PC-9 (cell line): ENCODE data around the gene MFAP3. TPM values are rescaled to one million over a fixed set of nuclear protein-coding genes. Genes with fewer than 3 reads are reported as not detected.

Experiments used
- BruUV-seq: library from RNA; stranded (reverse); fragments of 400-500 nt; replicated peaks from 2 replicates; lab custom pipeline; 2021; lab: Mats Ljungman, UMichigan
- CTCF ChIA-PET: fragments of 300-600 bp; sonication (Branson Sonifier 250); formaldehyde crosslinking; loops from one replicate; lab custom pipeline; 2022; ENCODE audit warnings: antibody characterized with exemption; lab: Charles Lee
- POLR2A ChIA-PET: fragments of 300-600 bp; sonication (Branson Sonifier 250); formaldehyde crosslinking; loops from one replicate; lab custom pipeline; 2022; ENCODE audit warnings: antibody characterized with exemption; ENCODE audit not compliant: unreplicated experiment; lab: Charles Lee
- DNase-seq, 2 experiments: peaks; one replicate each; pipeline versions ENCODE4 v3.0.0 to v3.0.0-alpha.2; 2015 to 2022; ENCODE audit warnings: mixed read lengths in 1 of 2
- H2AFZ ChIP-seq: fragments of 200-600 bp; sonication (generic); 2 replicates; pipeline ENCODE4 v1.8.1; 2017; ENCODE audit warnings: antibody characterized with exemption
- H3F3A ChIP-seq: fragments of 200-600 bp; sonication (generic); 2 replicates; pipeline ENCODE4 v1.8.1; 2017; ENCODE audit warnings: antibody characterized with exemption, mild to moderate bottlenecking, low read depth; ENCODE audit not compliant: insufficient read depth
- H3K27ac ChIP-seq: fragments of 200-600 bp; sonication (generic); 2 replicates; pipeline ENCODE4 v1.6.1; 2016; ENCODE audit warnings: mixed run types
- H3K27me3 ChIP-seq: fragments of 200-600 bp; sonication (generic); 2 replicates; pipeline ENCODE4 v1.6.1; 2016; ENCODE audit warnings: low read depth, mixed run types; ENCODE audit not compliant: insufficient read depth
- H3K36me3 ChIP-seq: fragments of 200-600 bp; sonication (generic); 2 replicates; pipeline ENCODE4 v1.6.1; 2016; ENCODE audit warnings: low read depth, mixed run types
- H3K4me1 ChIP-seq: fragments of 200-600 bp; sonication (generic); replicated peaks from 2 replicates; pipeline ENCODE4 v1.6.1; 2016; ENCODE audit warnings: mixed run types; ENCODE audit not compliant: insufficient read depth
- H3K4me2 ChIP-seq: fragments of 200-600 bp; sonication (generic); 2 replicates; pipeline ENCODE4 v1.6.1; 2017; ENCODE audit warnings: mixed run types
- H3K4me3 ChIP-seq: fragments of 200-600 bp; sonication (generic); 2 replicates; pipeline ENCODE4 v1.6.1; 2016; ENCODE audit warnings: mixed run types
- H3K79me2 ChIP-seq: fragments of 200-600 bp; sonication (generic); 2 replicates; pipeline ENCODE4 v1.6.1; 2017; ENCODE audit warnings: low read depth, mixed run types
- H3K9me2 ChIP-seq: fragments of 200-600 bp; sonication (generic); 2 replicates; pipeline ENCODE4 v1.8.1; 2017; ENCODE audit warnings: mild to moderate bottlenecking; ENCODE audit not compliant: insufficient read depth
- H3K9me3 ChIP-seq: fragments of 200-600 bp; sonication (generic); 2 replicates; pipeline ENCODE4 v1.8.1; 2016; ENCODE audit warnings: low read depth; ENCODE audit not compliant: insufficient read depth
- H4K20me1 ChIP-seq: fragments of 200-600 bp; sonication (generic); 2 replicates; pipeline ENCODE4 v1.8.1; 2017; ENCODE audit not compliant: insufficient read depth
- EZH2 ChIP-seq: fragments of 200-600 bp; sonication (generic); IDR thresholded peaks from 2 replicates; pipeline ENCODE4 v1.8.0; 2017; ENCODE audit warnings: antibody characterized with exemption, low read depth
- intact Hi-C: fragments of 100-400 bp; cut with micrococcal nuclease; formaldehyde crosslinking; loops from one replicate; pipeline ENCODE4 v1.10.0; 2022; ENCODE audit not compliant: unreplicated experiment
- total RNA-seq: library from RNA; stranded (reverse); gene quantifications from 2 replicates; pipeline ENCODE4 v1.2.3, GENCODE V29; 2021
- TF ChIP-seq, protein P1 (sequence below): fragments of 200-600 bp; sonication (generic); conservative IDR thresholded peaks from 2 replicates; pipeline ENCODE4 v1.6.1; 2017; ENCODE audit warnings: mixed run types, antibody characterized with exemption, mild to moderate bottlenecking, moderate library complexity

The MFAP3 gene
- total RNA-seq, 1 experiment from 2014 or later, result 29.3 TPM

DNA sequence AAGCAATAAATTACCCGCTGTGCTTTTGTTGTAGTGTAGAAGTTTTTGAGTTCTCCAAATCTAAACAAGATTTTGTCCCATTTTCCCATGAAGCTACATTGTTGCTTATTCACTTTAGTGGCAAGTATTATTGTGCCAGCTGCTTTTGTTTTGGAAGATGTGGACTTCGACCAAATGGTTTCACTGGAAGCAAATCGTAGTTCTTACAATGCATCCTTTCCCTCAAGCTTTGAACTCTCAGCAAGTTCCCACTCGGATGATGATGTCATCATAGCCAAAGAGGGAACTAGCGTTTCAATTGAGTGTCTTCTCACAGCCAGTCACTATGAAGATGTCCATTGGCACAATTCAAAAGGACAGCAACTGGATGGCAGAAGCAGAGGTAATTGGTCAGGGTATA is 10.9 kb downstream of the MFAP3 start:
- Histone ChIP-seq H3K27ac (no peak overlapping the region), H3F3A (no peaks in the 10 kb centered on the region), H3K79me2 (no peaks in the 10 kb centered on the region), H3K36me3 (peaks cover 25% of the 10 kb centered on the region), H3K4me2 (no peak overlapping the region), H3K9me2 (no peaks in the 10 kb centered on the region), H3K4me1 (no peaks in the 10 kb centered on the region), H2AFZ (no peak overlapping the region), H3K9me3 (no peaks in the 10 kb centered on the region), H3K4me3 (no peak overlapping the region), H4K20me1 (peaks cover 14% of the 10 kb centered on the region; the same call in 1 of the 2 replicates), H3K27me3 (no peaks in the 10 kb centered on the region)
- TF ChIP-seq, protein P1, sequence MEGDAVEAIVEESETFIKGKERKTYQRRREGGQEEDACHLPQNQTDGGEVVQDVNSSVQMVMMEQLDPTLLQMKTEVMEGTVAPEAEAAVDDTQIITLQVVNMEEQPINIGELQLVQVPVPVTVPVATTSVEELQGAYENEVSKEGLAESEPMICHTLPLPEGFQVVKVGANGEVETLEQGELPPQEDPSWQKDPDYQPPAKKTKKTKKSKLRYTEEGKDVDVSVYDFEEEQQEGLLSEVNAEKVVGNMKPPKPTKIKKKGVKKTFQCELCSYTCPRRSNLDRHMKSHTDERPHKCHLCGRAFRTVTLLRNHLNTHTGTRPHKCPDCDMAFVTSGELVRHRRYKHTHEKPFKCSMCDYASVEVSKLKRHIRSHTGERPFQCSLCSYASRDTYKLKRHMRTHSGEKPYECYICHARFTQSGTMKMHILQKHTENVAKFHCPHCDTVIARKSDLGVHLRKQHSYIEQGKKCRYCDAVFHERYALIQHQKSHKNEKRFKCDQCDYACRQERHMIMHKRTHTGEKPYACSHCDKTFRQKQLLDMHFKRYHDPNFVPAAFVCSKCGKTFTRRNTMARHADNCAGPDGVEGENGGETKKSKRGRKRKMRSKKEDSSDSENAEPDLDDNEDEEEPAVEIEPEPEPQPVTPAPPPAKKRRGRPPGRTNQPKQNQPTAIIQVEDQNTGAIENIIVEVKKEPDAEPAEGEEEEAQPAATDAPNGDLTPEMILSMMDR, result no peak
- TF ChIP-seq EZH2, result no peak
- no TSS peak for BruUV-seq
- ChIA-PET POLR2A (no interaction called here), CTCF (no interaction called here)
- no peak for DNase-seq
- intact Hi-C loops, result no loop called here

DNA sequence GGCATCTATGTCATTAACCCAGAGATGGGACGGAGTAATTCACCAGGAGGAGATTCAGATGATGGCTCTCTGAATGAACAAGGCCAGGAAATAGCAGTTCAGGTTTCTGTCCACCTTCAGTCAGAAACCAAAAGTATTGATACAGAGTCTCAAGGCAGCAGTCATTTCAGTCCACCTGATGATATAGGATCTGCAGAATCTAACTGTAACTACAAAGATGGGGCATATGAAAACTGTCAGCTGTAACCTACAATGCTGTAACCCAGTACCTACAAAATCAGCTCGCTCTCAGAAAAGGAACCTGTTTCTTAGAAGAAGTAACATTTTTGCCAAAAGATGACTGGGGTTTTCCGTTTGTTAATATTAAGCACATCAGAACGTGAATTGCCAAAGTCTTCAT is 14.7 kb downstream of the MFAP3 start:
- Histone ChIP-seq H3K9me2 (no peaks in the 10 kb centered on the region), H4K20me1 (peaks cover 12% of the 10 kb centered on the region), H3K79me2 (no peaks in the 10 kb centered on the region), H3K27me3 (no peaks in the 10 kb centered on the region), H3K9me3 (no peaks in the 10 kb centered on the region), H3K36me3 (peaks cover 37% of the 10 kb centered on the region), H3K4me1 (peaks cover 14% of the 10 kb centered on the region), H2AFZ (no peak overlapping the region), H3K4me3 (no peak overlapping the region), H3K27ac (no peak overlapping the region), H3K4me2 (no peak overlapping the region), H3F3A (peaks cover 18% of the 10 kb centered on the region)
- BruUV-seq, result no TSS peak
- intact Hi-C loops, result no loop called here
- ChIA-PET POLR2A (no interaction called here), CTCF (no interaction called here)
- DNase-seq, result no peak
- TF ChIP-seq, protein P1, result no peak
- TF ChIP-seq EZH2, result no peak

DNA sequence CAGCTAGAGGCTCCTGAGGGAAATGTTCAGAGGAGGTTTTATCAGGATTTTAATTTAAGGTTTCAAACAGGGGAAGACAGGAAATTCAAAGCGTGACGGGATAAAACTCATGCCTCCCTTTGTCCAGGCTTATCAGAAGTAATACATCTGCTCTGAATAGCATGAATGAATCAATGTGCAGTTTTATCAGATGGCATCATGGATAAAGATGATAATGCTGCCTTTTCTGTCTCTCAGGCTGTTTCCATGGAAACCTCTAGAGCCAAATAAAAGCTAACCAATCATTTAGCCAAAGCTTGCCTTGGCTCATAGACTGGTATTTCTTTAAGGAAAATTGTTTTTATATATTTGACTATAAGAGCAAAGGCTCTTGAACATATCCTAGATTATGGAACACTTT is 16.4 kb downstream of the MFAP3 start:
- ChIA-PET POLR2A (interaction anchor here (0.6 kb wide), 1 partner anchor 20 kb away, joined by 5 read pairs; no protein-coding TSS in a partner anchor), CTCF (no interaction called here)
- intact Hi-C loops, result no loop called here
- TF ChIP-seq, protein P1, result no peak
- no peak for TF ChIP-seq EZH2
- Histone ChIP-seq H3K27me3 (no peaks in the 10 kb centered on the region), H3K27ac (no peak overlapping the region), H3K4me2 (no peak overlapping the region), H4K20me1 (peaks cover 12% of the 10 kb centered on the region), H3K79me2 (no peaks in the 10 kb centered on the region), H3K9me2 (no peaks in the 10 kb centered on the region), H3K36me3 (peaks cover 31% of the 10 kb centered on the region), H3K4me1 (peaks cover 21% of the 10 kb centered on the region), H3K4me3 (no peak overlapping the region), H3K9me3 (no peaks in the 10 kb centered on the region), H3F3A (peaks cover 22% of the 10 kb centered on the region), H2AFZ (no peak overlapping the region)
- no peak for DNase-seq
- no TSS peak for BruUV-seq
